GM18909 (cell line): ENCODE data around the gene MAT2B.
"Not testable (repeated sequence)": the region's sequence is repeated elsewhere in the genome, so short reads cannot be mapped to it uniquely, and the experiment has no call there.

ENCODE experiments used
- ATAC-seq: cut with Tn5 transposase; IDR thresholded peaks from one replicate; pipeline ENCODE4 v1.9.1; 2021; ENCODE audit warnings: mild to moderate bottlenecking; ENCODE audit not compliant: unreplicated experiment, poor library complexity

MAT2B gene

DNA sequence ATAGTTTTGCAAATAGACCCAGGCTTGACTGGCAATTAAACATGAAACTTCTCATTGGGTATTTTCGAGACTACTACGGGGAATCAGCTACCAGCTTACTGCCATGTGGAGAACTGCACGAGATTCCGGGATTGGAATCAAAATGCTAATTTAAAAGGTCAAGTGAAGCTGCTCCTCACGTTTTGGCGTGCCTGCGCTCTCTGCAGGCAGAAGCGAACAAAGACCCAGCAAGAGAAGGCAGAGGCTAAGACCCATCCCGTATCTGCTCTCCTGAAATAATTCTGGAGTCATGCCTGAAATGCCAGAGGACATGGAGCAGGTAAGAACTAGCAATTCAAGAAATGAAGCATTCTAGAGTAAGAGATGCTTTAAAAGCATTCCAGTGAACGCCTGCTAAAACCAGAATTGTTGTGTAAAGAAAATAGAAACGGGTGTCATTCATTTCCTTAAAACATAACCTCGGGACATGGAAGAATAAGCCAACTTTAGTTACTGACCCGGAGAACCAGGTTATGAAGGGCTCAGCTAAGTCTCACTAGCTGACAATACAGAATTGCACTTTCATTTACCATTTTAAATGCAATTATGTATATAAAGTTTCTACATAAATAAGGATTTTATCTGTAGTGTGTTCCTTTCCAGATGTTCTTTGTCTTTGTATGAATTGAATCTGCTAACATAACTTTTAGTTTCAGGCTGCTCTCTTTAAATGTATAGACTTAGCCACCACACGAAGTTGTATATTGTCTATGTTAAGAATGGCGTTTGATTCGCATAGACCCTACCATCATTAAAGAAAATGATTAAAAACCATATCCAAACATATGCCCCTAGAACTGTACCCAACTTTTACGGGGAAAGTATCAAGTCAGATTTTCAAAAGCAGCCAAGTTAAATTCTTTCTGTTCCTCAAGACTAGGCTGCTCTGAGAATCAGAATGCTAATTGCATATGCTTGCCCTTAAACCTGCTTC, 2.0 kb upstream of the MAT2B start:
- peak; percentile 16 for ATAC-seq

DNA sequence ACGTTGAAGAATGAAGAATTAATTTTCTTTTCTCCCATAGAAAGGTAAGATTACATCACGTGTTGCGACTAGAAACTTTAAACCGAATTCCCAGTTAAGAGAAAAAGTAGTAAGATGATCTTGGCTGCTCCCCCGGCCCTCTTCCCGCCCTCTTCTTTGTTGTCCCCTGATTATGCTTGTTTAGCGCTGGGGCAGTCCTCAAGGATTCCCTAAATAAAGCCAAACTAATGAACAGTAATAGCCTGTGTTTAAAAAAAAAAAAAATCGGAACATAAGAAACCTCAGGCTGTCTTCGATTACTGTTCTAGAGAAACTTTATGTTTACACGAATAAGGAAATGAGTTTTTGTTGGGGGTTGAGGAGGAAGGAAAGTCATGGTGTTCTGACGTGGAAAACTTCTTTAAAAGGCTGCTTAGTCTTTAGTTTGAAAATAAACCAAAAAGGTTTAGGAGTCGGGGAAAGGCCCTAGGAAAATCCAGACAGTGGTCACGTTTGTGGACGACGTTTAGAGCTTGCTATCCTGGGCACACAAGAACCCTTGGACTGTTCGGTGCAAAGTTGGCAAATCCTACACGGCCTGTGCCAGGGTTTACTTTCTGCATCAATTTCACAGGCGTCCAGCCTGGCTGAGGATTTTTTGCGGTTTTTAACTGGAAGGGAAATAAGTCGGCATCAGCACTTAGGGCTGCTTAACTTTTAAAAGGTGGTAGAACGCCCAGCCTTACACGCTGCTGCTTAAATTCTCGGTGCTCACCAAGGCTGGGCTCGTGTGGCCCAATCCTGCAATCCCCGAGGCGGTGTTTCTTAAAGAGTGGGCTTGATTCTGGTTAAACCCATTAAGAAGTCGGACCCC, 1.1 kb upstream of the MAT2B start:
- no peak for ATAC-seq

DNA sequence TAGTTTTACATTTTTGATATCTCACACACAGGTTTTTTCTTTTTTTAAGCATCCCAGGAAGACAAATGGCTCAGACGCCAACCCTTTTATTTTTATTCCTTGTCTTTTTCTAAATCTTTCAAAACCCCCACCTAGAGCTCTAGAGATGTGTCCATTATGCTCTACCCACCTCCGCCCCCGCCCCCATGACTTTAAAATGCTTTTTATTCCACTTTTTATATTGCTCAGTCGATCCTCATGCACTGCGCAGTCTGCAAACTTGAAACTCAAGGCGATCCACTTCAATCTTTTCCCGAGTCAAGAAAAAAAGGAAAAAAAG, 411 bp upstream of the MAT2B start:
- peak; percentile 1 for ATAC-seq

DNA sequence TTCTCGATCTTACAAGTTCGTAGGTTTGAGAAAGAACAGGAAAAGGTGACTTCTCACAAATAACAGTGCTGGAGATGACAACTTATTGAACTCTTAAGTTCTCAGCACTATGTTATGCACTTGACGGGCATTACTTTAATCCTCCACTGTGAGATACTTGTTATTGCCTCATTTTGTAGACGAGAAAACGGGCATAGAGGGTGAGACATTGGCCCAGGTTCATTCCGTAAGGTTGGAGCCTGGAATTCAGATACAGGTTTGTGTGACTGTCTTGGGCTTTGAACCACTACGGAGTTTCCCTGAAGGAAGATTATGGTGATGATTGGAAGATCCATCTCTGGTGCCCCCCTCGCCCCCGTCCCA, 657 bp downstream of the MAT2B start:
- peak; percentile 14 for ATAC-seq

DNA sequence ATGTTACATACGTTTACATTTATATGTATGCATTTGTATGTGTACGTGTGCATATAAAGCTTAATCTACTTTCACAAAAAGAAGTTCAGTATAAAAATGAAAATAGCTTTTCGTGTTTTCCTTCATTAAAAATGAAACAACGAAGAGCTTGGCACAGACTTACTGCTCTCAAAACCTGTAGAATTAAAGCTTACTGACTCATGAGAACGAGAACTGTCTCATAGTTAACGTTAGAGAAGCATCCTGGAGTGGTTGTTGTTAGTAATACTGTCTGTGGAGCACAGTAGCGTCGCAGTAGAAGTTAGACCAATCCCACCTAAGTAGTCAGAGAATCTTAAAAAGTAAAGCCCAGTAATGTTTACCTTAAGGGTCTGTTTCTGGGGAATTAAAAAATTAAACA, 1.3 kb downstream of the MAT2B start:
- ATAC-seq: no peak

DNA sequence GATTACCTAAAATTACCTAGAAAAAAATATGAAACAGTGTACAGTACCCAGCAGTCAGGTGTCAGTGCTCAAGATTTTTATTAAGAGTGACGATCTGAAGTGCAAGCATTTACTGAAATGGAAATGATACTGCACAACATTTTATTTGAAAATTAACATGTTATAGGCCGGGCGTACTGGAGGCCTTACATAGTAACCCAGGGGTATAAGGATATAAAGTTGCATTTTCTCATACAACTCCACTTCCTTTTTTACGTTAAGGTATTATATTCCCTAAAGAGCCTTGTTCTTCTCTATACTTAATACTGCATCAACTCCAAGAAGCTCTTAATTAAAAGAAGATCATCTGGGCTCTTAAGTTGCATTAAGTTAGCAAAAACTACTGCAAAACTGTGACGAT, 3.3 kb downstream of the MAT2B start:
- ATAC-seq: no peak

DNA sequence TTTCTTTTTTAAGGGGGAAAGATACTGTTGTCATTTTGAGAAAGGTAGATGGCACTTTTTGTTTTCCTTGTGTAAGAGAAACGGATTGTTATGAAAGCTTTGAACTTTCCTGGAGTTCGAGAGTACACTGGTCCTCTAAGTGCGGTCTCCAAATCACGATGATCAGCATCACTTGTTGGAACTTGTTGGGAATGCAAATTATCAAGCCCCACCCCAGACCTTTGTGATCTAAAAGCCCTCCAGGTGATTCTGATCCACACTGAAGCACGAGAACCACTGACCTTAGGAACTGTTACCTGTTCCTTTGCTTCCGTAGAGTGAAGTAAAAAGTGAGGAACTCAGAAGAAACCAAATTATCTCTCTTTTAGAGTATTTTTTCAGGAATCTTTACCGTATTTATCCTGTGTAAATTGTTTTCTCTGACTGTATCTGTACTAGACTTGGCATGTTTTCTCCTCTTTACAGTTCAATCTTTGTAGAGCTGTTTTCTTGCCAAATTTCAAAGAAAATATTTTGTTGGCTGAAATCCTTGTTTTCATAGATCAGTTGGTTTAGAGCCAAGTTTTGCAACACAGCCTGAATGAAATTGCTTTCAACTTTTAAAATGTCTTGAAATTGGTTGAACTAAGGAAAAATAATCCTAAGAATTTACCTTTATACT, 4.0 kb downstream of the MAT2B start:
- no peak for ATAC-seq

DNA sequence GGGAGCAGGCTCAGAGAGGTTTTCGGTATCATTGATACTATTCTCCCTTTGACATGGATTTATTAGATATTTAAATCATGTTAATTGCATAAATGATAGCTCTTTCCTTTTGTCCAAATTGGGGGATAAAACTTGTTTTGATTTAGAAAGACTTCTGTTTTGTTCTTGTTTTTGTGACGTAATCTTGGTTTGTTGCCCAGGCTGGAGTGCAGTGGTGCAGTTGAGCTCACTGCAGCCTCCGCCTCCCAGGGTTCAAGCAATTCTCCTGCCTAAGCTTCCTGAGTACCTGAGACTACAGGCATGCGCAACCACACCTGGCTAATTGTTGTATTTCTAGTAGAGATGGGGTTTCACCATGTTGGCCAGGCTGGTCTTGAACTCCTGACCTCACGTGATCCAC, 7.1 kb downstream of the MAT2B start:
- ATAC-seq: no peak

DNA sequence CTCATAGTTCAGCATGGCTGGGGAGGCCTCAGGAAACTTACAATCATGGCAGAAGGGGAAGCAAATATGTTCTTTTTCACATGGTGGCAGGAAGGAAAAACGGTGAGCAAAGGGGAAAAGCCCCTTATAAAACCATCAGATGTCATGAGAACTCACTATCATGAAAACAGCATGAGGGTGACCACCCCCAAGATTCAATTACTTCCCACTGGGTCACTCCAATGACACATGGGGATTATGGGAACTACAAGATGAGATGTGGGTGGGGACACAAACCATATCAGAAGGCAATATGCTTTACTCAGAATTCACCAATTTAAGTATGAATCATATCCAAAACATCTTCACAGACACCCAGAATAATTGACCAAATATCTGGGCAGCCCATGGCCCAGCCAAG, 19.7 kb downstream of the MAT2B start:
- no peak for ATAC-seq

DNA sequence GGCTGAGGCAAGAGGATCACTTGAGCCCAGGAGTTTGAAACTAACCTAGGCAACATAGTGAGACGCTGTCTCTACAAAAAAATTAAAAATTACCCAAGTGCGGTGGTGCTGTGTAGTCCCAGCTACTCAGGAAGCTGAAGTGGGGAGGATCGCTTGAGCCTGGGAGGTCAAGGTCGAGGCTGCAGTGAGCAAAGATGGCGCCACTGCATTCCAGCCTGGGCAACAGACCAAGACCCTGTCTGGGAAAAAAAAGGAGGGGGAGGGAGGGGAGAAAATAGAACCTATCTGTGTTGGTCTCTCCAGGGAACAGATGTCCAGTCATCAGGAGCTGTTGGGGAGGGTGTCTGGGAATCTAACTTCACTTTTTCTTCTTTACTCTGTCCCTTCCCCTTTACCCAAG, 24.3 kb downstream of the MAT2B start:
- ATAC-seq: no peak

DNA sequence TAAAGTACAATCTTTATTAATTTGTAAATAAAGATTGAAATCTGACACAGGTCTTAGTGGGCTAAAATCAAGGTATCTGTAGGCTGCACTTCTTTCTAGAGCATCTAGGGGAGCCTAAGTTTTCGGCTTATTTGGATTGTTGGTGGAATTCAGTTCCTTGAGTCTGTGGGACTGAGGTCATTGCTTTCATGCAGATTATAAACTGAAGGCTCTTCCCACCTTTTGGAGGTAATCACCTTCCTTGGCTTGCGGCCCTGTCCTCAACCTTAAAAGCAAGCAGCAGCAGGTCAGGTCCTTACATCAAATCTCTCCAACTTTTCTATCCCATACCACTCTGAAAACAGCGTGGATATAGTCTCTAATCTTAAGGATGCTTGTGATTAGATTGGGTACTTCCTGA, 25.9 kb downstream of the MAT2B start:
- no peak for ATAC-seq

DNA sequence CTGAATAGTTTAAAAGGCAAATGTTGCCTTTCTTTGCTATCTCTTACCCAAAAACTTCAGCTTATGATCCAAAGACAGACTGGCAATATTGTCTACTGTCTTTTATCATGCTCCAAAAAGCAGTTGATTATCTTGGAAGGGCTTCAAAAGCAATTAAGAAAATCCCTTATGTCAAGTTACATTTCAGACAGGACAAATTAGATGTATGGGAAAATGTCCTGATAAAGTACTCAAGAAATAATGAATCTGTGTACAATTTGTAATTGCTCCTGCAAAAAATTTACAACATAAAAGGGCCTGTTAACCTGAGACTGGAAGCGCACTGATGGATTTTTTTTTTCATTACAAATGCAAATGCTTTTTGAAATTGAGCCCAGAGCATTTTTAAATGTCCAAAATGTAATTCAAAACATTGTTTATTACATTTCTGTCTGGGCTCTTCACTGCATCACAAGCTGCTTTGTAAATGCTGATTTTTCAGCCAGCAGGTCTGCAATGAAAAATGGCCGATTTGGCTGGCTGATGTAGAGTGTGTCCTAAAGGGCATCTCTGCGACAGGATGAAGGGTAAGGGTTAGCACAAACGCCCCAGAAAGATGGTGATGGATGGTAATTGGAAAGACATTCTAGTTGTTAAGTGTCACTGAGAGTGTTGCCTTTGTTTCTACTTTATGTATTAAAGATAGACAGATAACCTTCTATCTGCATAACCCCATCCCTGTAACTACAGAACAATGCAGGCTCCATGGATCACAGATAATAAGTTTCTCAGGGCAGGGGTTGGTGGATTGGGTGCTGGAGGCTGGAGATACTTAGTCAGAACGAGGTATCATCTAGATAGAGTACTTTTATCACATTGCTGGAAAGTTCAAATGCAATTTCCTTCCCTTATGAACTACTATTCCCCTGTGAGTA, 27.0 kb downstream of the MAT2B start:
- ATAC-seq: no peak

DNA sequence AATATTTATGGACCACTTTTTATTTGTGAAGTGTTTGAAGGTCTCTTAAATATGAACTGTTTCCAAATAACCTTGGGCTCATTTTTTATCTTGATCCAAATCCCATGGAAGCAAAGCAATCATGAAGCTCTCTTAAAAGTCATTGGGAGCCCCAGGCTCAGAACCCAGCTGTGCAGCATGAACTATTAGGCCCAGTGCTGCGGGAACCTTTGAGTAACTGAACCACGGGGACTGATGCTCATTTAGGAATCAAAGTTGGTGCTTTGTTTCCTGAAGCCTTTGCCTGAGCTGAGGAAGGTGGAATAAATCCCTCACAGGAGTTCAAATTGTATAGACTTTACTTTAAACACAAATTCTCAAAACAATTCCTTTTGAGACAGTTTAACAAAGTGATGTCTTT, 27.8 kb downstream of the MAT2B start:
- ATAC-seq: no peak

DNA sequence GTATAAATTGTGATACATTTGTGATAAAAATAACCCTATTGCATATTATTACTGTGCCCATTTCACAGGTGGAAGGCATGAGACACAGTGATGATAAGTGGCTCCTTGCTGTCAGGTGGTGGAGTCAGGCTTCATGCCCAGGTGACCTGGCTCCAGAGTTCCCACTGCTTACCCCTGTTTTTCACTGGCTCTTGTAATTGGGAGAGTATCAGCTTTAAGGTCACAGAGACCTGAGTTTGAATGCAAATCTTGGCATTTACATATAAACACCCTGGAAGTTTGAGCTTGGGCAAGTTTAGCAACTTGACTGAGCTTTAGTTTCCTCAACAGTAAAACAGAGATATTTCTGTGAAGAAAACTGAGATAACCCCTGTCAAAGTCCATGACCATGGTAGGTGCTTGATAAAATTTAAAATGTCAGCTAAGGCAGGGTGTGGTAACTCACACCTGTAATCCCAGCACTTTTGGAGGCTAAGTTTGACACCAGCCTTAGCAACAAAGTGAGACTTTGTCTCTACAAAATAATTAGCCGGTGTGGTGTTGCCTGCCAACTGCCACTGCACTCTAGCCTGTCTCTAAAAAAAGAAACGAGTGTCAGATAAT, 29.2 kb downstream of the MAT2B start:
- ATAC-seq: no peak

DNA sequence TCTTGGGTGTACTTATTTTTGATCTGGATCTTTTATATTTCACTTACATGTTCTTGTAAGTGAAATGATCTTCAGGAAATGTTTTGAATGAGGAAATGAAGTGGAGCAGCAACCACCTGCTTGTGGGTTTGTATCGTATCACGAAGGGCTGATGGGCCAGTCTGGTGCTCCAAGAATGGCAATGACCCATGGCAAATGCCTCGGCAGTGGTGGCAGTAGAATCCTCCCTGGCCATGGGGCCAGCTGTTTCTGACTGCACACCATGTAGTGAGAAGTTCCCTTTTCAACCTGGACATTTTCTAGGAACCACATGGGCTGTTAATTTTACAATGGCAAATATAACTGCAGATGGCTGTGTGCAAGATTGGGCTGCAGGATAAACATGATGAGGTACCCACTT, 29.9 kb downstream of the MAT2B start:
- no peak for ATAC-seq

DNA sequence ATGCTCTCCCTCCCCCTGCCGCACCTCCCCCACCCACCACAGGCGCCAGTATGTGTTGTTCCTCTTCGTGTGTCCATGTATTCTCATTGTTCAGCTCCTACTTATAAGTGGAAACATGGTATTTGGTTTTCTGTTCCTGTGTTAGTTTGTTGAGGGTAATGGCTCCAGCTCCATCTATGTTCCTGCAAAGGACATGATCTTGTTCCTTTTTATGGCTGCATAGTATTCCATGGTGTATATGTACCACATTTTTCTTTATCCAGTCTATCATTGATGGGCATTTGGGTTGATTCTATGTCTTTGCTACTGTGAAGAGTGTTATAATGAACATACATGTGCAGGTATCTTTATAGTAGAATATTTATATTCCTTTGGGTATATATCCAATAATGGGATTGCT, 31.0 kb downstream of the MAT2B start:
- not testable (repeated sequence) for ATAC-seq

DNA sequence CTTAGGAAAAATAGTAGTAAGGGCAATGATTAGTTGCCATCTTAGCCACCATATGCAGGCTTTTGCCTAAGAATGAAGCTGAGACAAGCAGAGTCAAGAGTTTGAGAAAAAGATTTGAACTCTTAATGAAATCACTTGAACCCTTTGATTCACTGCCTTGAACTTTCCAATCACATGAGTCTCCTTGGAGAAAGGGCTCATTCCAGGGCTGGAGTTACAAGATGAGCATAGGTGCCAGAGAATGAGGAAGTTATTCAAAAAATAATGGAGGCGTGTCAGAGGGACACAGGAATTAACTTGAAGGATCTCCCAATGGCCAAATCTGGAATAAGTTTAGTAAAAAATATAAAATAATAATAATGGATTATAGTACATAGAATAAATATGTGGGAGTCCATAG, 35.3 kb downstream of the MAT2B start:
- ATAC-seq: no peak

DNA sequence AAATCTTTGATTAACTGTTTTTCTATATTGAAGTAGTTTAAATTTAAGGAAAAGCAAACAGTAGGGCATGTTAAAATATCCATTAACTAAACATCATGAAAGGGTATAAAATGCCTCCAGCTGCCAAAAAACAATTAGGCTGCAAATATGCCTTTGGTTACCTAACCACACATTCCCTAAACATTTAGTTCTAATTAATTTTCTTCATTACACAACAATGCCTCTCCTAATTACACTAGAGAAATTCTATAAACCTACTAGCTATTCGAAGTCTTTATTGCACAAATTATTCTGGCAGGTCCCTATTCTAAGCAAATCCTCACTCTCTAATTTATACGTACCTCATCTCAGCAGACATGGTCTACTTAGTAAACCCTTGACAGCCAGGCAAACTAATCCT, 37.4 kb downstream of the MAT2B start:
- no peak for ATAC-seq

DNA sequence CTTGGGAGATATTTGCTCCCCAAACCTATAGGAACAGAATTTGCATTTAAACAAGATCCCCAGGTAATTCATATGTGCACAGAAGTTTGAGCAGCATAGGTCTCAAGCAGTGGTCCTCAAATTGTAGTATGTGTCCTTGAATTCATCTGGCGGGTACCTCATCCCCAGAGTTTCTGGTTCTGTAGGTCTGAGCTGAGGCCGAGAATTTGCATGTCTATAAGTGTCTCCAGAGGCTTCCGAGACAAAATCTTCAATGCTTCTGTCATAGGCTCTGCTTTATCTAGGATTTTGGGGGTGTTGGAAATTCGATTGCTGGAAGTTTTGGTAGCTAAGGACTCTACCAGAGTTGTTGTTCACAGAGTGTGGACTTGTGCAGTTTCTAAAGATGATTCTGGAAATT, 38.6 kb downstream of the MAT2B start:
- ATAC-seq: no peak

DNA sequence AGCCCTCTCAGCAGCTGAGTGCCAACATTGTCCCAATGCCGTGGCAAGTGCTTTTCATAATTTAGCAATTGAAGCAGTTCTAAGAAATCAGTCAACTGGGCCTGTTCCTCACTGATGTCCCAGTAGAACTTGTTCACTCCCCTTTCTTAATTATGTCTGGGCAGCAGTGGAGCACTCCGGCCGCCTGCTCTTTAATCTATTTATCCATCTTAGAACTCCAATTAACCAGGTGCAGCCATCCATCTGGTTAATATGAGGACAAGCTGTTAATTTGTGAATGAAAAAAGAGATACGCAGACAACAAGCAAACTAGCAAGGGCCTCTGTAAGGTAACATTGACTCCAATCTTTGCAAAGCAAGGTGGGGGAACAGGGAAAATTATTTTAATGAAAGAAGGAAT, 39.4 kb downstream of the MAT2B start:
- no peak for ATAC-seq
